IMR-90 (cell line): ENCODE results near the gene KIF13A. TPM values are rescaled to one million over a fixed set of nuclear protein-coding genes. Genes with fewer than 3 reads are reported as not detected.

Experiments used
- ATAC-seq: fragments of 200-7000 bp; cut with Tn5 transposase; 2 replicates; pipeline ENCODE4 v1.9.1; 2020; ENCODE audit warnings: low read depth, mild to moderate bottlenecking, moderate library complexity
- BruUV-seq: library from RNA; stranded (reverse); fragments of 400-500 nt; replicated peaks from 2 replicates; lab custom pipeline; 2021; lab: Mats Ljungman, UMichigan
- CTCF ChIA-PET: fragments of 300-600 bp; formaldehyde crosslinking; extraction: SDS; loops from one replicate; lab custom pipeline; 2021; ENCODE audit warnings: antibody characterized with exemption; lab: Yijun Ruan, JAX
- POLR2A ChIA-PET: fragments of 300-600 bp; sonication (Branson Sonifier 250); formaldehyde crosslinking; loops from one replicate; lab custom pipeline; 2022; ENCODE audit warnings: antibody characterized with exemption; ENCODE audit not compliant: unreplicated experiment; lab: Charles Lee
- DNase-seq: peaks from one replicate; pipeline ENCODE4 v3.0.0; 2013
- H2AFZ ChIP-seq: replicated peaks from 2 replicates; pipeline ENCODE3; 2013; ENCODE audit warnings: low read length, mild to moderate bottlenecking; ENCODE audit not compliant: poor library complexity
- H2AK5ac ChIP-seq: 2 replicates; pipeline ENCODE4 v1.6.1; 2013; ENCODE audit warnings: low read depth, low read length, inconsistent platforms
- H2AK9ac ChIP-seq: replicated peaks from 2 replicates; pipeline ENCODE3; 2013; ENCODE audit warnings: mild to moderate bottlenecking, low read depth, low read length, moderate library complexity; ENCODE audit not compliant: poor library complexity
- H2BK120ac ChIP-seq: 2 replicates; pipeline ENCODE4 v1.6.1; 2013; ENCODE audit warnings: low read depth, low read length, inconsistent platforms
- H2BK15ac ChIP-seq: 3 replicates; pipeline ENCODE4 v1.6.1; 2013; ENCODE audit warnings: low read depth, low read length, inconsistent platforms
- H2BK20ac ChIP-seq: 2 replicates; pipeline ENCODE4 v1.6.1; 2013; ENCODE audit warnings: low read depth, mild to moderate bottlenecking, inconsistent platforms, low read length, moderate library complexity
- H2BK5ac ChIP-seq: 2 replicates; pipeline ENCODE4 v1.6.1; 2013; ENCODE audit warnings: mild to moderate bottlenecking, low read depth, low read length, inconsistent platforms; ENCODE audit not compliant: poor library complexity, severe bottlenecking
- H3K14ac ChIP-seq: replicated peaks from 2 replicates; pipeline ENCODE4 v1.6.1; 2013; ENCODE audit warnings: low read depth, low read length, inconsistent platforms
- H3K18ac ChIP-seq: 2 replicates; pipeline ENCODE4 v1.6.1; 2013; ENCODE audit warnings: low read depth, low read length, control low read depth
- H3K23ac ChIP-seq: 2 replicates; pipeline ENCODE4 v1.6.1; 2013; ENCODE audit warnings: low read depth, low read length, inconsistent platforms
- H3K27ac ChIP-seq: 2 replicates; pipeline ENCODE4 v1.5.1; 2013; ENCODE audit warnings: mild to moderate bottlenecking, control low read depth, low read length; ENCODE audit not compliant: insufficient read depth
- H3K27me3 ChIP-seq: 2 replicates; pipeline ENCODE4 v1.6.1; 2013; ENCODE audit warnings: low read length; ENCODE audit not compliant: control insufficient read depth, insufficient read depth
- H3K36me3 ChIP-seq: 2 replicates; pipeline ENCODE4 v1.6.1; 2013; ENCODE audit warnings: low read length, mixed read lengths; ENCODE audit not compliant: control insufficient read depth, insufficient read depth
- H3K4ac ChIP-seq: 2 replicates; pipeline ENCODE4 v1.6.1; 2013; ENCODE audit warnings: low read depth, low read length, inconsistent platforms
- H3K4me1 ChIP-seq: 2 replicates; pipeline ENCODE4 v1.6.1; 2013; ENCODE audit warnings: low read length, mixed read lengths; ENCODE audit not compliant: control insufficient read depth, insufficient read depth
- H3K4me2 ChIP-seq: 2 replicates; pipeline ENCODE4 v1.6.1; 2013; ENCODE audit warnings: low read depth, mild to moderate bottlenecking, control low read depth, low read length, moderate library complexity
- H3K4me3 ChIP-seq: 2 replicates; pipeline ENCODE4 v1.5.1; 2013; ENCODE audit warnings: low read depth, mild to moderate bottlenecking, control low read depth, low read length, moderate library complexity; ENCODE audit not compliant: insufficient read depth
- H3K56ac ChIP-seq: 2 replicates; pipeline ENCODE4 v1.6.1; 2013; ENCODE audit warnings: low read length, inconsistent platforms; ENCODE audit not compliant: insufficient read depth; ENCODE audit errors: extremely low read depth
- H3K79me1 ChIP-seq, 2 experiments: 2 replicates each; pipeline ENCODE4 v1.6.1; 2013; ENCODE audit warnings: low read length in 2 of 2, inconsistent platforms in 1 of 2, low read depth in 1 of 2
- H3K9ac ChIP-seq: 2 replicates; pipeline ENCODE4 v1.6.1; 2013; ENCODE audit warnings: low read depth, low read length, control low read depth
- H3K9me1 ChIP-seq: 2 replicates; pipeline ENCODE4 v1.6.1; 2013; ENCODE audit warnings: low read length, inconsistent platforms; ENCODE audit not compliant: insufficient read depth
- H3K9me3 ChIP-seq: 2 replicates; pipeline ENCODE4 v1.6.1; 2013; ENCODE audit warnings: low read length; ENCODE audit not compliant: control insufficient read depth, insufficient read depth
- H4K20me1 ChIP-seq: 2 replicates; pipeline ENCODE4 v1.6.1; 2013; ENCODE audit warnings: low read length, inconsistent platforms; ENCODE audit not compliant: insufficient read depth
- H4K5ac ChIP-seq: 2 replicates; pipeline ENCODE4 v1.6.1; 2013; ENCODE audit warnings: mild to moderate bottlenecking, low read depth, low read length, control low read depth
- H4K8ac ChIP-seq, 2 experiments: 2 replicates each; pipeline ENCODE4 v1.6.1; 2013; ENCODE audit warnings: low read depth in 2 of 2, low read length in 2 of 2, control low read depth in 1 of 2, inconsistent platforms in 1 of 2
- H4K91ac ChIP-seq: 2 replicates; pipeline ENCODE4 v1.6.1; 2013; ENCODE audit warnings: low read depth, low read length, inconsistent platforms; ENCODE audit not compliant: insufficient read depth
- CEBPB ChIP-seq: IDR thresholded peaks from 2 replicates; pipeline ENCODE4 v1.6.1; 2012; ENCODE audit warnings: low read depth, low read length, improper control_type of control experiment
- WGBS, 2 experiments: methylation state at CpG; one replicate each; pipeline versions ENCODE4 v1.1.5 to v1.1.7; 2013; ENCODE audit warnings: missing lambda C conversion rate in 2 of 2; ENCODE audit not compliant: insufficient read length in 1 of 2; ENCODE audit errors: extremely low coverage in 2 of 2; 5-methylcytosine and 5-hydroxymethylcytosine counted together
- dilution Hi-C: fragments of 300-500 bp; cut with HindIII; formaldehyde crosslinking; loops from one replicate; pipeline ENCODE4 v1.14.3; 2018; ENCODE audit warnings: low sequenced_read_pairs; ENCODE audit not compliant: unreplicated experiment
- in situ Hi-C: fragments of 300-500 bp; cut with MboI; formaldehyde crosslinking; loops from 3 replicates; pipeline ENCODE4 v1.14.3; 2019; ENCODE audit warnings: low sequenced_read_pairs, inconsistent platforms, mixed read lengths
- intact Hi-C: fragments of 100-400 bp; cut with micrococcal nuclease; formaldehyde crosslinking; loops from 2 replicates; pipeline ENCODE4 v1.10.0; 2022
- polyA plus RNA-seq, 3 experiments: library from polyadenylated mRNA; depleted of rRNA; stranded (reverse); fragments of >200 nt; gene quantifications; 2 replicates each; pipeline ENCODE4 v1.2.3, GENCODE V29; 2012; ENCODE audit warnings: low replicate concordance in 1 of 3
- total RNA-seq: library from RNA; depleted of rRNA; stranded (reverse); fragments of >200 nt; gene quantifications from 2 replicates; pipeline ENCODE4 v1.2.3, GENCODE V29; 2012
- TF ChIP-seq, protein P1 (sequence below): conservative IDR thresholded peaks from 2 replicates; pipeline ENCODE4 v1.5.1; 2012; ENCODE audit warnings: mild to moderate bottlenecking, low read depth, low read length, improper control_type of control experiment

The KIF13A gene
- total and polyA plus RNA-seq, 2 of the 4 experiments (the other 2 are of a cell fraction), result 23.3 to 51.8 TPM

DNA sequence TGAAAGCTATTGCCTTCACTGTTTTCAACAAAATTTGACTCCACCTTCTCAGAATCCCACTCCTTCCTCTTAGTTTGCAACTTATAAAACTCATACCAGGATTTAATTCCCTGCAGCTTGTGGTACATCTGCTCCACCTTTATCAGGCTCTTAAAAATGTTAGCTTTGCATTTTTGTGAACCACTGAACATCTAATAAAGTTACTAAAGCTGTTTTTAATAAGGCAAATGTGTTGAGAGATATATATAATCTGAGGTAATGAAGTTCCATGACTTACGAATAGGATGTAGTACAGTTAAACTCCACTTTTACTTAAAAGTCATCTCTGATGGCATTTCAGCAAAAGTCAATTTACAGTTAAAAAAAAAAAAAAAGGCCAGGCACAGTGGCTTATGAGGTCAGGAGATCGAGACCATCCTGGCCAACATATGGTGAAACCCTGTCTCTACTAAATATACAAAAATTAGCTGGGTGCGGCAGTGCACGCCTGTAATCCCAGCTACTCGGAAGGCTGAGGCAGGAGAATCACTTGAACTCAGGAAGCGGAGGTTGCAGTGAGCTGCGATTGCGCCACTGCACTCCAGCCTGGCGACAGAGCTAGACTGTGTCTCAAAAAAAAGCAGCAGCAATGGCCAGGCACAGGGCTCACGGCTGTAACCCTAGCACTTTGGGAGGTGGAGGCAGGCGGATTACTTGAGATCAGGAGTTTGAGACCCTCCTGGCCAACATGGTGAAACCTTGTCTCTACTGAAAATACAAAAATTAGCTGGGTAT is 106.2 kb downstream of the KIF13A start:
- H3K56ac ChIP-seq, result no peak overlapping the region
- H3K18ac ChIP-seq, result no peak overlapping the region
- in situ Hi-C loops (no loop called here), dilution Hi-C loops (no loop called here), intact Hi-C loops (no loop called here)
- TF ChIP-seq CEBPB, result 0 out of 2 replicates have a peak, but pooled peaks have one; percentile 16
- TF ChIP-seq, protein P1, sequence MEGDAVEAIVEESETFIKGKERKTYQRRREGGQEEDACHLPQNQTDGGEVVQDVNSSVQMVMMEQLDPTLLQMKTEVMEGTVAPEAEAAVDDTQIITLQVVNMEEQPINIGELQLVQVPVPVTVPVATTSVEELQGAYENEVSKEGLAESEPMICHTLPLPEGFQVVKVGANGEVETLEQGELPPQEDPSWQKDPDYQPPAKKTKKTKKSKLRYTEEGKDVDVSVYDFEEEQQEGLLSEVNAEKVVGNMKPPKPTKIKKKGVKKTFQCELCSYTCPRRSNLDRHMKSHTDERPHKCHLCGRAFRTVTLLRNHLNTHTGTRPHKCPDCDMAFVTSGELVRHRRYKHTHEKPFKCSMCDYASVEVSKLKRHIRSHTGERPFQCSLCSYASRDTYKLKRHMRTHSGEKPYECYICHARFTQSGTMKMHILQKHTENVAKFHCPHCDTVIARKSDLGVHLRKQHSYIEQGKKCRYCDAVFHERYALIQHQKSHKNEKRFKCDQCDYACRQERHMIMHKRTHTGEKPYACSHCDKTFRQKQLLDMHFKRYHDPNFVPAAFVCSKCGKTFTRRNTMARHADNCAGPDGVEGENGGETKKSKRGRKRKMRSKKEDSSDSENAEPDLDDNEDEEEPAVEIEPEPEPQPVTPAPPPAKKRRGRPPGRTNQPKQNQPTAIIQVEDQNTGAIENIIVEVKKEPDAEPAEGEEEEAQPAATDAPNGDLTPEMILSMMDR, result no peak
- no peak overlapping the region for H3K23ac ChIP-seq
- H3K27me3 ChIP-seq, result no peaks in the 10 kb centered on the region
- ChIA-PET POLR2A (no interaction called here), CTCF (no interaction called here)
- H2AK5ac ChIP-seq, result no peak overlapping the region
- H2BK5ac ChIP-seq, result no peak overlapping the region
- H3K4ac ChIP-seq, result no peak overlapping the region
- no peak overlapping the region for H4K91ac ChIP-seq
- DNase-seq (no peak), ATAC-seq (no peak)
- H2BK120ac ChIP-seq, result no peak overlapping the region
- peaks cover 16 to 63% of the 10 kb centered on the region in 2 experiments for H3K79me1 ChIP-seq
- H3K4me3 ChIP-seq, result no peak overlapping the region
- H4K8ac ChIP-seq, result no peak overlapping the region
- no peak overlapping the region for H2BK15ac ChIP-seq
- 95% methylated on average over 8 of the region's 11 CpGs; no CpG with 5 or more reads in 1 of the 2 experiments for WGBS, 2 experiments
- H4K20me1 ChIP-seq, result no peaks in the 10 kb centered on the region; the same call in 1 of the 2 replicates
- no peak overlapping the region for H2AK9ac ChIP-seq
- H3K9me1 ChIP-seq, result peaks cover 15% of the 10 kb centered on the region
- no peak overlapping the region for H4K5ac ChIP-seq
- no peak overlapping the region for H2BK20ac ChIP-seq
- no peak overlapping the region for H3K4me2 ChIP-seq
- no peaks in the 10 kb centered on the region for H3K9me3 ChIP-seq
- H3K9ac ChIP-seq, result no peak overlapping the region
- H3K27ac ChIP-seq, result no peak overlapping the region
- BruUV-seq, result no TSS peak
- H3K14ac ChIP-seq, result no peak overlapping the region
- peaks cover 11% of the 10 kb centered on the region for H3K4me1 ChIP-seq
- no peaks in the 10 kb centered on the region for H3K36me3 ChIP-seq
- no peak overlapping the region for H2AFZ ChIP-seq
